LNCaP clone FGC (cell line): ENCODE data around the gene USP9Y.

Experiments used
- DNase-seq: peaks from one replicate; pipeline ENCODE4 v3.0.0-alpha.2; 2011; ENCODE audit warnings: low read depth
- H3K4me3 ChIP-seq: 2 replicates; pipeline ENCODE4 v1.5.1; 2011; ENCODE audit warnings: mild to moderate bottlenecking, low read depth, low read length, control low read depth
- CTCF ChIP-seq: IDR thresholded peaks from 2 replicates; pipeline ENCODE4 v1.5.1; 2012; ENCODE audit warnings: mild to moderate bottlenecking; ENCODE audit not compliant: control insufficient read depth, insufficient read depth; ENCODE audit errors: extremely low read depth

Gene USP9Y

GRCh38 chrY:12898604-12899003 lies 197.6 kb downstream of the USP9Y start:
- H3K4me3 ChIP-seq, result no peak overlapping the region
- no peak for TF ChIP-seq CTCF
- DNase-seq, result peak; percentile 42

- no peak for TF ChIP-seq CTCF
- DNase-seq, result peak; percentile 89
- peak within 1 kb of the TSS; percentile 74 for H3K4me3 ChIP-seq
These were observed 203.8 kb downstream of the USP9Y start, which contains the start of gene DDX3Y for GRCh38 chrY:12904618-12905516. TSS of gene DDX3Y (plus strand) at chrY:12904868. CDS start at chrY:12904937, 69 bp downstream.

GRCh38 chrY:12905517-12905872 lies 204.5 kb downstream of the USP9Y start:
- DNase-seq, result peak; percentile 28
- peak overlapping the region; percentile 74 for H3K4me3 ChIP-seq
- no peak for TF ChIP-seq CTCF

GRCh38 chrY:12905895-12906294 lies 204.9 kb downstream of the USP9Y start:
- no peak for DNase-seq
- TF ChIP-seq CTCF, result no peak
- H3K4me3 ChIP-seq, result peak overlapping the region; percentile 74
